ENCODE measurements around the gene LMBRD1.
"Not testable (repeated sequence)": the region's sequence is repeated elsewhere in the genome, so short reads cannot be mapped to it uniquely, and the experiment has no call there.

The LMBRD1 gene

DNA sequence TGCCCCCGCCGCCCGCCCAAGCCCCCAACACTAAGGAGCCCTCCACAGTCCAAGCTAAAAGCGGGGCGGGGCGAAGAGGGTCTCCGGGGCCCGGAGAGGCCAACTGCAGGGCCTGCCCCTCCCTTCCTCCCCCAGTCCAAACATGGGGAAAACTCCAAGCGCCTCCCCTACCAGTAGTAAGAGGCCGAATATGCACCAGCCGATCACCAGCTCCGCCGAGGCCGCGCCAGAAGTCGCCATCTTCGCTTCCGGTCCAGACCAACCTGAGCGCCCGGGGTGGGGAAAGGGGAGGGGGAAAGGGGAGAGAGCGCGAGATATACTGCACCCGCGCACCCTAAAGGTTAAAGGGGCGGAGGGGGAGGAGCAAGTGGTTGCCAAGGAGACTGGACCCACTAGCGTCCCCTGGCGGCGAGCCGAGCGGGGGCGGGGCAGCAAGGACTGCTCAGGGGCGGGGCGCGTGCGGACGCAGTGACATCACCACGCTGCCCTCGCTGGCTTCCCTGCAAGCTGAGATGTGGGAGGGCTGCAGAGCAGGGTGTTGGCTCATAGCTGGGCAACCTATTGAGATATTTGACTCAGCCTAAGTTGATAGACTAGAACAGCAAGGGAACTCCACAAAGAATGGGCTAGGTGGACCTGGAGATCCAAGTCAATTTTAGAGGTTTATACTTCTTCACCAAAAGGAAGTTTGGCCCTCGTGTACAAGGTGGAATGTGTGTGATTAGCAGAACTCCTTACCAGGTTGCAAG, at the start of gene LMBRD1:
Gene LMBRD1, minus strand, starts transcription at position 369 of the 749 bp plus-strand sequence. Its CDS starts 129 bp downstream, at position 240.
- DNase-seq: peak; percentile 92

DNA sequence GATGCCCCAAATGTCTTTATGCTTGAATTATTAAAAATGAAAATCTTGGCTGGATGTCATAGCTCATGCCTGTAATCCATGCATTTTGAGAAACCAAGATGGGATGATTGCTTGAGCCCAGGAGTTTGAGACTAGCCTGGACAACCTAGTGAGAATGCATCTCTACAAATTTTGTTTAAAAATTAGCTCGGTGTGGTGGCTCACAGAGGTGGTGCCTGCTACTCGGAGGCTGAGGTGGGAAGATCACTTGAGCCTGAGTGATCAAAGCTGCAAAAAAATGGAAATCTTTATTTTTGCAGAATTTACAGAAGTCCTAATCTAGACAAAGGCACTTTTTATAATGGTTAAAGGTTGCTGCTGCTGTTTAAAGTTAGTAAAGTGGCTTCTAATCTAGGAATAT, 49.5 kb upstream of the LMBRD1 start:
- no peak for DNase-seq

DNA sequence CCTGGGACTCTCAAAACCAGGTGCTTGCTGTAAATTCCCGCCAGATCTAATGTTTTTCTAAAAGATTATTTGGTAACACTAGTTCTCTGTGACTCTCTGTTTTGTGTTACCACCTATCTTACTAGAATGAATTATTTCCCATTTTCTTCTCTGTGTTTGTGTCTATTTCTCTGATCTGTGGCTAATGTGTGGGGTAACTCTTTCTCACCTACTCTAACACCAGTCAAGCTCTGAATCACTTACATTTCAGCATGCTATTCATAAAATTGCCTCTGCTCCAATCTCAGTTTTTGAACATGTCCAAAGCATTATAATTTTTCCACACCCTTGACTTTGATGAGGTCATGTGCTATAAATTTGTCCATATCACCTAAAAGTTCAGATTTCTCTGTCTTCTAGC, 46.4 kb upstream of the LMBRD1 start:
- no peak for DNase-seq

DNA sequence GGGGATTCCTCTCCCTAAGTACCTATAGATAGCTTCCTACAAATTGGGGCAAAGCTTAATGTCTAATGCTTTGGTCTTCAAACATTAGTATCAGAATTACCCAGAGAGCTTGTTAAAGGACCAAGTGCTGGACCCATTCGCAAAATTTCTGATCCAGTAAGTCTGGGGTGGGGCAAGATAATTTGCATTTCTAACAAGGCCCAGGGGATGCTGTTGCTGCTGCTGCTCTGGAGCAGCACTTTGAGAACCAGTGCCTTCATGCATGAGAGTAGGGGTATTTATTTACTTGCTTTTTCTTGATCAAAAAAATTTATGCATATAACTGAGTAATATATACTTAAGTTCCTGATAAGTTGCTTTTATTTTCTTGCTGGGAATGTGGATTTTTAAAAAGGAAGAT, 45.1 kb upstream of the LMBRD1 start:
- DNase-seq: no peak

DNA sequence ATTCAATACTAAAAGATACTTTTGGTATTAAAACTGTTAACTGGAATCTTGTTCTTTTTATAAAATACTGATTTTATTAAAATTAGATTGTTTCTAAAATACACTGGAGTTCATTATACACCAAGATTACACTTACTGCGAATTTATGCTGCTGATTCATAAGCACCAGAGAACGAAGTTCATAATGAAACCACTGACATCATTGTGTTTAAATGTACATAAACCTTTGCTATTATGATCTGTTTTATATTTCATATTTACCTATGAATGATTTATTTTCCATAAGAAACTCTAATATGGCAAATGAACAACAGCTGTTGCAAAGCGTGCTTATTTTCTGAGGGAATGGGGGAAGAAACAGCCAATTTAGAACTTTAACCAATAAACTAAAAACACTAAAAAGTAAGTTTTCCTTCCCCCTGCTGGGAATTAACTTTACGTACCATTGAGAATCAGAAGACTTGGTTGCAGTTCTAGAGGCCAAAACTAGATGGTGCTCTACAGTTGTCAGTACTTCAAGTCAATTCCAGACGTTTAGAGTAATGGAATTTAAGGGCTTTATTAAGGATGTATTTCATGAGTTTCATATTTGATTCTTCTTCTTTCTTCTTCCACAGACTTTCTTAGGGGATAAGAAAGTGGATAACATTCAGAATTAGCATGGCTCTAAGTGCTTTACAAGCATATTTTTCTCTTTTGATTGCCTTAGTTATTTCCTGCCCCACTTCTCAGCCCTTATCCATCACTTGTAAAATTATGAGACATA, 38.8 kb upstream of the LMBRD1 start:
- DNase-seq: no peak

DNA sequence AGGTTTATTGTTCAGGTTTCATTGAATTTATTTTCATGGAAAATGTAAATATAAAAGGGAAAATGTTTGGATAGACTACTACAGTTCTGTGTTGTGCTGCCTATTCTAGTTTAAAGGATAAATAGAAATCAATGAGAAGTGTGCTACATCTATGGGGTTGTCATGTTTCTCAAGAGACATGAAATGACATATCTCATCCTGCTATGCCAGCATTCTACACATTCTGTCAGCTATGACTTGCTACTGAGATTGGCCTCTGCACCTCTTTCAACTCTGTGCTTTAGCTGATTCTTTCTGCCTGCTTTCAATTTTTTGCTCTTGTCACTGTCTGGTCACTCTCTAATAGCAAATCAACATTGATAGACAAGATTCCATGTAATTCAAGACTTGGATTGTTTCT, 35.7 kb upstream of the LMBRD1 start:
- DNase-seq: no peak

DNA sequence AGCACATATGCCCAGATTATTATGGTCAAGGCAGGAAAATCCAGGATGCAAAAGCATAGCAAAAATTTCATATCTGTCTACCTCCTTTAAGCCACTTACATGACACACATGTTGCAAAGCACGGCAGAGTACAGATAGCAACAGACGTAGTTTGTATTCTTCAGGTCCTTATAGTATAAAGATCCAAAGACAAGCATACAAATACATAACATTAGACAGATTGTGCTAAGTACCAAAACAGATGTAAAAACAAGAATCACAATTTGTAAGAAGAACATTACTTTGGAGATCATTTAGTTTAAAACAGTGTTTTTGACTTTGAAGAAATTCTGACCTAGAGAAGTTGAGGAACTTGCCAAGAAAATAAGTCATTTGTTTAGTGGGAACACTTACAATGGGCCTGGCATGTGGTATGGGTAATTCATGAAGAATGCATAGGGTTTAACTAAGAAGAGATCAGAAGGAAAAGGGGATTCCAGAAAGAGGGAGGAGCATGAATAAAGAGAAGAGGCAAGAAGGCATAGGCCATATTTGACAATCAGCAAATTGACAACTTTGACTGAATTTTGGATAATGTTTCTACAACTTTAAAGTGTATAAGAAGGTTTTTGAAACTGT, 30.6 kb upstream of the LMBRD1 start:
- DNase-seq: no peak

DNA sequence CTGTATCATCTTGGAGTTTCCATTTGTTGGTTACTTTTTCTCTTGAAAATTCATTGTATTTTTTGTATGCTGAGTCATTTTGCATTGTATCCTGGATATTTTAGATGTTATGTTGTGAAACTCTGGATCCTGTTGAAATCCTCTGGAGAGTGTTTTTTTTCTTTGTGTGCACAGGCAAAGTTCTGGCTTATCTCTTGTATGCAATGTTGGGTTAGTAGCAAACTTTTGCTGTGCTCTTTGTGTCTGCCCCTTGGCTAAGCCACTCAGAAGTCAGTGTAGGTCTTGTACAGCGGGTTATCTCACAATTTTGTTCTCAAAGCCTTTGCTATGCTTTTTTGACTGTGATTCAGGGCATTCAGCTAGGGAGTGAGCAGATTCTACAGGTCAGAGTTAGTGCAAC, 29.1 kb upstream of the LMBRD1 start:
- no peak for DNase-seq

DNA sequence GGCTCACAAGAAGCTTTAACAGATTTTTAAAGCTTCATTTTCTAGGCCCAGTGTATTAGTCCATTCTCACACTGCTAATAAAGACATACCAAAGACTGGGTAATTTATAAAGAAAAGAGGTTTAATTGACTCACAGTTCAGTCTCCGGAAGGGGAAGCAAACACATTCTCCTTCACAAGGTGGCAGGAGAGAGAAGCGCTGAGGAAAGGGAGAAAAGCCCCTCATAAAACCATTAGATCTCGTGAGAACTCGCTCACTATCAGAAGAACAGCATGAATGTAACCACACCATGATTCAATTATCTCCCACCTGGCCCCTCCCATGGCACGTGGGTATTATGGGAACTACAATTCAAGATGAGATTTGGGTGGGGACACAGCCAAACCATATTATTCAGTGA, 27.5 kb upstream of the LMBRD1 start:
- DNase-seq: not testable (repeated sequence)

DNA sequence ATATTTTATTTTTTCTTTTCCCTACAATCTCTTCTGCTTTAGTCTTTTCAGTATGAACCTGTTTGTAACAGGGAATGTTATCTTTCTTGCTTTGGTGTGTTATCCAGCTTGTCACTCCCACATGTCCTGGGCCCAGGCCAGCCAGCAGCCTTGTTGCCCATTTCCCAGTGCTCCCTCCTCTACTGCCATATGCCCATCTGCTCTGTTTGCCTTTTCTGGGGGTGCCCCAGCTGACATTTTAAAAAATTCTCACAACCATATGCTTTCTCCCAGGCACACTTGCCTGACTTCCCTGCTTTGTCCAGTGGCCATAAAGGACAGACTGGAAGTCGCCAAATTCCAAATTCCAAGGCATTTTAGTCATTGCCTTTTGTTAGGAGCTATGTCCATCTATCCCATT, 23.6 kb upstream of the LMBRD1 start:
- no peak for DNase-seq

DNA sequence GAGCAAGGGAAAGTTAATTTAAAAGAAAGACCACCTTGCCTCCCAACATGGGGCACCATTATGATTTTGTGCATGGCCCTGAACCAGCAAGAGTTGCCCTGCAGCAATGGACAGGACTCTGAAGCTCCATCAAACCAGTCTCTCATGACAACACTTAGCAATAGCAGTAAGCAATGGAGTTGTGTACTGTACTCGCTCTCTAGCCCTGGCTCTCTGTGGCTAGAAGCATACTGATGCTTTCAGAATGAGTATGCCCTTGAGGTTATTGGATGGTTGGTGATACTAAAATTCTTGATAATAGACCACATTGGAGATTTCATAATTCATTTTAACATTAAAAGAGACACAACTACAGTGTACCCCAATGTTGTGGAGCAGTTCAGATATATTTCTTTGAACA, 23.2 kb upstream of the LMBRD1 start:
- no peak for DNase-seq

DNA sequence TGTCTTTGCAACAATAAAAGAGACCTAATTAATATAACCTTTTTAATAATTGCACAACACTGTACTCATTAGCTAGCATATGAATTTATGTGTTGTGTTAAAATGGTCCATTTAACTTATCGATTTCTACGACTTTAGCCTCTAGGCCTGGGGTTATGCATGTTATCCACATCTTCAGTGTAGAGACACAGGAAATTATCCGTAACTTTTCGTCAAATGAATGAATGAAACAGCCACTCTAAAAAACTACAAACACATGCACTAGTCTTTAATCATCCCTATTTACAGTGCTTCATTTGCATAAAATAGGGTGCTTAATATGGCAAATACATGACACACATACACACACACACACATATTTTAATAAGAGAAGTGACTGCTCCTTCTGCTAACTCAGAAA, 22.3 kb upstream of the LMBRD1 start:
- DNase-seq: no peak

DNA sequence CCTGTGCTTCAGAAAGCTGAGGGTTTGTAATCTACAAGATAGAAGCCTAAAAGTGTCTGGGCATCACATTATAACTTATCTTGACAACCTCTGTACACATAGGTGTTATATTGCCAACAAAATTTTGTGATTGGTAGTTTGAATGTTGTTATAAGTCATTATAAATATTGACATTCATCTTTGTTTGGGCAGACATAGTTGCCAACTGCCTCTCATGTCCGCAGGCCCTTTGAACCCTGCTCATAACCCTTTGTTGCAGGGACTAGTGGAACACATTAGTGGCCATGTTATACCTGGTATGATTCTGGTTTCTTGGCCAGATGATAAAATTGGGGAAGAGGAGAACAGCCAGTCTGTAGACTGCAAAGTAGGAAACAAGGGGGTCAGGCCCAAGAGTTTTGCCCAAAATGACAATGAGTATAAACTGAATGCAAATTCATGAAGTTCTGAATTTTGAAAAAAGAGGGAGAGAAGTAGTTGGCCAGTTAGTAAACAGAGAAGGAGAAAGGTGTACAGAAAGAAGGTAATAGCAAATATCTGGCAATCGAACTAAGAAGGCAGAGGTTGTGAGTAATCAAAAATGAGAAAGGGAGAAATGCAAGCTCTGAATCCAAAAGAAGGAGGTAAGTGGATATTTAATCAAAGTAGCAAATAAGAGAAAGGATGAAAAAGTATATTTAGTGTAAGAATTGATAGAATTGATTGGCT, 21.6 kb upstream of the LMBRD1 start:
- no peak for DNase-seq

DNA sequence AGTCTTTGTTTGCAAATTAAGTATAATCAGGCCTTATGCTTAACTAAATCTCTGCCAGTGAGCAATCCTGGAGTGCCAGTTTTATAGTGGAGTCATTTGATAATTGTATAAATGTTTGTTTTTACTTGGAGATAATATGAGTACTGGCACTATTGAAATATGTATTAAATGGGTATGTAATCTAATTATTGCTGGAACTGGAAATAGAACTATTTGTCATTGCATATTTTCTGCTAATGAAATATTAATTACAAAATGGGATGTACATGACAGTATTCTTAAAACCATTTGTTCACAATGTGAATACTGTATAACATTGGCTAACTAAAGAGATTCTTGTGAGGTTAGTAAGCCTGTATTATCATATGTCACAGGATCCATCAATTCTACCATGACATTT, 20.5 kb upstream of the LMBRD1 start:
- no peak for DNase-seq

DNA sequence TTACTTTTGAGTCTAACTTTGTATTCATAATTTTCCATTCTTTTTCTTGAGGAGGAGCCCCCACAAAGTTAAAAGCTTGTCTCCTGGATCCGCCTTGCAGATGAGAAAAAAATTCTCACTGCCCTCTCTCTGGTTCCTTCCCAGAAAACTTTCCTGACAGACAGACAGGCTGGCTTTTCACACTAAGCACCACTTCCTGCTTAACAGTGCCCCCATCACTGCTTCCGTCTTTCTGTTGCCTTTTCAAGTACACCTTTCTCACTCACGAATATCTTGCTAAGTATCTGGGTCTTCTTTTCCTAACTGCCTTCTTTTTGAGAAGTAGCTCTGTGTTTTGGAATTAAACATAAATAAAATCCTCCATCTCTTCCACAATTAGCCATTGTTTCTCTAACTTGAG, 19.8 kb upstream of the LMBRD1 start:
- DNase-seq: no peak

DNA sequence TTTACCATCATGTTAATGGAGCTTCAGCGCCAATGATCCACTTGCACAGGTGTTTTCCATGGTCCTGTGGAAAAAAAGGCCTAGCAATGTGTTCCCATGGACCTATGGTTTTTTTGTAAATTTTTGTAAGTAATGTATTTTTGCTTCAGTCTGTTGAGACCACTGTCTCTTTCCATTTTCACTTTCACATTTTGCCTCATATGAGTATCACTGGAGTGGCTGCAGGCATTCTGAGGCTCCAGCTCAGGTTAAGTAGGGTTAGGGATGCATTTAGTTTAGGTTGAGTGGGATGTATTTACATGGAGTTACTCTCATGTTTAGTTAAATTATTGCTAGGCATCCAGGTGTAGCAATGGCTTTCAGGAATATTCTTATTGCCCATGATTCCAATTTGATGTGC, 19.2 kb upstream of the LMBRD1 start:
- DNase-seq: no peak

DNA sequence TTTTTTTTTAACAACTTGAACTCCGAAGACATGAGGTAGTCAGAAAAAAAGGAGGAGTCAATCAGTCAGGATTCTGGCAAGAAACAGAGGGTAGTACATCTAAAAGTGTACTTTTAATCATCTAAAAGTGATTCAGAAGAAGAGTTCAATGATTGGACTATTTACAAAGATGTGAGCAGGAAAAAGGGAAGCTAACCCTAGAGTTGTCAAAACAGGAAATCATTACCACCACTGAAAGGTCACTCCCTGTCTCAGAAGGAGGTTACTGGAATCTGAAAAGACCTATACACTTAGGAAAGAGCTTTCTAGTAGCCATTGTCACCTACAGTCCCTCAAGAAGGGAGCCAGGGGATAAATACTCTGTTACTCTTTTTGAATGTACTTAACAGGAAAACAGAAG, 16.7 kb upstream of the LMBRD1 start:
- no peak for DNase-seq

DNA sequence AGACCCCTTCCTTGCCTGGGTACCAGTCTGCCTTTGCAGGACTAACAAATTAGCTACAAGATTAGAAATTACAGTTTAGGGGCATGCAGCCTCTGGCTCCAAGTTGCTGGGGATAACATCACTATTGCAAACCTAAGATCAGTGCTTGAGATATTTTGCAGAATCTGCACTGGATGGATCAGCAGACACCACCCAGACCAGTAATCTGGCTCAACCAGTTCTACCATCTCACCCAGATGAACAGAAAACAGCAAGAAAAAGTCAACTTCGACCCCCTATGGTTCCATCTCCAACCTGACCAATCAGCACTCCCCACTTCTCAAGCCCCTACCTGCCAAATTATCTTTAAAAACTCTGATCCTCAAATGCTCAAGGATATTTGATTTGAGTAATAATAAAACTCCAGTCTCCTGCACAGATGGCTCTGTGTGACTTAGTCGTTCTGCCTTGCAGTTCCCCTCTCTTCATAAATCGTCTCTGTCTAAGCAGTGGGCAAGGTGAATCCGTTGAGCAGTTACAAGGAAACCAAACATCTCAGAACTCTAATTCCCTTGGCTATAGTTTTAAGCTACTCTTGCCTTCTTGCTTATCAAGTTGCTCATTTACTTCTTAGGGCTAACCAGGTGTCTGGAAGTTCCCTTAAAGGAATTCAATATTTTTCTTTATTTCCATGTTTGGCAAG, 16.1 kb upstream of the LMBRD1 start:
- DNase-seq: no peak

DNA sequence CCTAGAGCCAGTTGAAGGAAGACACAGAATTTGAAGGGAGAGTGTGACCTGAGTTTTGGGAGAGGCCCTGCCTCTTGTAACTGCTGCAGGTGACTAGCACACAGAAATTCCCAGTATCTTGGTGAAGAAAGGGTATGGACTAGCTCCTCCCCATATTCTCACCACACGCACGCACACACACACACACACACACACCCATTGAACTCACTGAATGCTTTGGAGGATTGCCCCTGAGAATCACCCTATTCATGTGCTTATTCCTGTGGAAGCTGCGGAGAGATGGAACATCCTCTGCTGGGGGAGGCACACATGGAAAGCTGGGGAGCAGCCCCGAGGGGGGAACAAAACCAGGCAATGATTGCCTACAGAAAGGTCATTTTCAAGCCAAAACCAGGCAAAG, 6.2 kb upstream of the LMBRD1 start:
- no peak for DNase-seq

DNA sequence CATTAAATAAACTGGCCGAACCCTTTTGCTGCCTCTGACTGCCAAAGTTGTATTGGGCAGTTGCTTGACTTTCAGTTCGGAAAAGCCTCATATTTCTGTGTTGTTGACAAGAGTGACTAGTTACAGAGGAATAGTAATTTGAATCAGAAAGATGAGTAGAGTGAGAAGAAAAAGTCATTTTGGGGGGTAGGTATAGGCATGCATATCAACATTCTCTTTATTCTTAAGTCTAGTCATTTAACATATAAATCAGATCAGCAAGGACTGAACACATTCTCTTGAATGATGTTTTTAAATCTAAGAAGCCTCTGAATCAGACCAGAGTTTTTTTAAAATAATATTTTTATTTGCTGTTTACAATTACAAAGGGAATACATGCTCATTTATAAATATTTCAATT, 4.9 kb upstream of the LMBRD1 start:
- DNase-seq: no peak

DNA sequence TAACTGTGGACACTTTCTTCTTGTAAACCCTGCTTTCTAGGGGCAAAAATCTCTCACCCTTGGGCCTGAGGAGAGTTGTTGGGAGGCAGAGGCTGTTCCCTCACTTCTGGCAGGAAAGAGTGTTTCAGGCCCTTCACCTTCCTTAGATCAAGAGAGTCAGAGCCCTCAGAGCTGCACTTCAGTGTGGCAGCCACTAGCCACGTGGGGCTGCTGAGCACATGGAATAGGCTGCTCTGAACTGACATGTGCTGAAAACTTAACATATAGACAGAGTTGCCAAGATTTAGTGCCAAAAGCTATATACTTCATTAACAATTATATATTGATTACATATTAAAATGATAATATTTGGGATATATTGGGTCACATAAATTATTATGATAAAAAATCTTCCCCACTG, 4.4 kb upstream of the LMBRD1 start:
- no peak for DNase-seq

DNA sequence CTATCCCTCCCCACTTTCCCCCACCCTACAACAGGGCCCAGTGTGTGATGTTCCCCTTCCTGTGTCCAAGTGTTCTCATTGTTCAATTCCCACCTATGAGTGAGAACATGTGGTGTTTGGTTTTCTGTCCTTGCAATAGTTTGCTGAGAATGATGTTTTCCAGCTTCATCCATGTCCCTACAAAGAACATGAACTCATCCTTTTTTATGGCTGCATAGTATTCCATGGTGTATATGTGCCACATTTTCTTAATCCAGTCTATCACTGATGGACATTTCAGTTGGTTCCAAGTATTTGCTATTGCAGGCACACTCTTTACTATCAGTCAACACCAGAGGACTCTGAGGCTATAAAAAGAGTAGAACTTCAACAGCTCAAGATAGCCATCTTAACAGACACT, 2.0 kb upstream of the LMBRD1 start:
- not testable (repeated sequence) for DNase-seq

DNA sequence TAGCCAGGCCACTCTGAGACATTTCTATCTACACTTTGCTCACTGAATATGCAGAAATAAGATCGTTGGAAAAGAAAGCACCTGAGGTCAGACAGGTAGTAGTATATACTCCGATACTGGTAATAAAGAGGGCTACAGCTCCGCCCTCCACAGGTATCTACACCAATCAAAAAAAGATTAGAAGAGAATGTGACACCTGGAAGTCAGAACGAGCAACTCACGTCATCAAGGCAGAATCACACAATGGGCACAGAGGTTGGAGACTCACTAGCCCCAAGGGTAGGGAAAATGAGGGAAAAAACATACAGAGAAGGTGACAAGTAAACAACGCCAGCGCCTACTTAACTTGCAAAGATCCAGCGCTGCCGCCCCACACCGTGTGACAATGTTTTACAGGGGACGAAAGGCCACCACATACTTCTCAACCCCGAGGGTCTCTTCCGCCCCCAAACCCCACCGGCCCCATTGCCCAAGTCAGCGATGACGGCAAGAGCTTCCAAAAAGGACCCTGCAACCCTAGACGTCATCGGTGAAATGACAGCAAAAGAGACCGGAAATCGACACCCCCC, 653 bp downstream of the LMBRD1 start:
- DNase-seq: peak; percentile 39
